Measurements from ENCODE around the gene DYNC1LI1.
"Not testable (repeated sequence)": the region's sequence is repeated elsewhere in the genome, so short reads cannot be mapped to it uniquely, and the experiment has no call there.

Gene DYNC1LI1

GRCh38 chr3:32578669-32579068, 8.0 kb upstream of the DYNC1LI1 start:
- not testable (repeated sequence) for DNase-seq

- DNase-seq = no peak
Measured at GRCh38 chr3:32577581-32578556, 7.2 kb upstream of the DYNC1LI1 start.

- no peak for DNase-seq
Measured at GRCh38 chr3:32577174-32577573, 6.5 kb upstream of the DYNC1LI1 start.

GRCh38 chr3:32575451-32576113, 4.9 kb upstream of the DYNC1LI1 start:
- DNase-seq = no peak

GRCh38 chr3:32571192-32571485, 481 bp upstream of the DYNC1LI1 start:
- DNase-seq = peak in 2 of 3 experiments; percentile 75 to 86

- peak; percentile 25 to 78 (median 34) for DNase-seq
Measured at GRCh38 chr3:32569540-32570420, 878 bp downstream of the DYNC1LI1 start.

- no peak for DNase-seq
Measured at GRCh38 chr3:32568953-32569352, 1.7 kb downstream of the DYNC1LI1 start.

- no peak for DNase-seq
Measured at GRCh38 chr3:32564195-32564594, 6.5 kb downstream of the DYNC1LI1 start.

GRCh38 chr3:32562640-32563039, 8.0 kb downstream of the DYNC1LI1 start:
- no peak for DNase-seq

DNA sequence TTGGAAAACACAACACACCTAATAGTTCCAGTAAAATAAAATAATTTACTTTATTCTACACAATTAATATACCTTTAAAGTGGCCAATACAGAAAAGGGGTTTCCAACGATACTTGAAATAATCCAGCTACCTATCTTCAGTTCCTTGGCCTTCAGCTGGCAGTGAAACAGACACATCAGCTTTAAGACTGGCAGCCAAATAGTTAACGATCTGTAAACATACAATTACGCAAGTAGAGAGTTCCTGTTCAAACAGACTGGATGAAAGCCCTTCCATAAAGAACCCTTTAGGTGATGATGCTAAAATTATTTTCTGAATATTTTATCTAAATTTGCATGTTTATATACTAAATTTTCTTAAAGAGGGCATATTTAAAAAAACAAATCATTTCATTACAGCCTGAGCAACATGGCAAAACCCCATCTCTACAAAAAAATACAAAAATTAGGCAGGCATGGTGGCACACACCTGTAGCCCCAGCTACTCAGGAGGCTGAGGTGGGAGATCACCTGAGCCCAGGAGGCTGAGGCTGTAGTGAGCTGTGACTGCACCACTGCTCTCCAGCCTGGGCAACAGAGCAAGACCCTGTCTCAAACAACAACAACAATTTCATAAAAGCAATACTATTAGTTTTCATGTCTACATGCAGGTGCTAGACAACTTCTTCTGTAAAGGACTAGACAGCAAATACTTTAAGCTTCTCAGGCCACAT, 12.9 kb downstream of the DYNC1LI1 start:
- peak in 1 of 3 experiments; percentile 69 for DNase-seq

DNA sequence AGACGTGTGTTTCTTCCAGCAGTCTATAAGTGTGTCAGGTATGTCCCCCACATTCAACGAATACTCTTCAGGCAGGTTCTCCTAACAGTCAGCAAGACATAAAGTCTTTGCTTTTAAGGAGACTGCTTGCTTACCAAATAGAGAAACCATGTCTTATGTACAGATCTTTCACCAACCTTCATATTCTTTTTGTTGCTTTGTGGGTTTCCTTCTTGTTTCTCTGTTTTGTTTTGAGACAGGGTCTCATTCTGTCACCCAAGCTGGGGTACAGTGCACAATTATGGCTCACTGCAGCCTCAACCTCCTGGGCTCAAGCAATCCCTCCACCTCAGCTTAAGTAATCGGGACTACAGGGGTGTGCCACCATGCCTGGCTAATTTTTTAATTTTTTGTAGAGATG, 14.3 kb downstream of the DYNC1LI1 start:
- no peak for DNase-seq

- no peak for DNase-seq
Measured at GRCh38 chr3:32553973-32554372, 16.7 kb downstream of the DYNC1LI1 start.

DNA sequence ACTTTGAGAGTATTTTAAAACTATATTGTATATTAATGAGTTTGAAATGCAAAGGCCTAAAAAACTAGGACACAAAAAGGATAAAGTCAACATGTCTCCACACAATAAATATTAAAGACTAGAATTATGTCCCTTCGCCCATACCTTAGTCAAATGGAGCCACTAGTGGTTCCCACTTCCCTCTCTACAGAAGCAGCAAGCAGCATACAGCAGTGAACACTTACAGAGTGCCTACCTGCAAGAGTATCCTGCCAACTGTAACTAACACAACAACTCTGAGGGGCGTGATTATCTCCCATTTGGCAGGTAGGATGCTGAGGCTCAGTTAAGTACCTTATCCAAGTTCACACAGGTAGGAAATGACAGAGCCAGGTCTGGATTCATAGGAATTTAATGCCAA, 17.2 kb downstream of the DYNC1LI1 start:
- no peak for DNase-seq

GRCh38 chr3:32552013-32552412, 18.6 kb downstream of the DYNC1LI1 start:
- DNase-seq = no peak

- DNase-seq = no peak
Measured at GRCh38 chr3:32551496-32551895, 19.2 kb downstream of the DYNC1LI1 start.

DNA sequence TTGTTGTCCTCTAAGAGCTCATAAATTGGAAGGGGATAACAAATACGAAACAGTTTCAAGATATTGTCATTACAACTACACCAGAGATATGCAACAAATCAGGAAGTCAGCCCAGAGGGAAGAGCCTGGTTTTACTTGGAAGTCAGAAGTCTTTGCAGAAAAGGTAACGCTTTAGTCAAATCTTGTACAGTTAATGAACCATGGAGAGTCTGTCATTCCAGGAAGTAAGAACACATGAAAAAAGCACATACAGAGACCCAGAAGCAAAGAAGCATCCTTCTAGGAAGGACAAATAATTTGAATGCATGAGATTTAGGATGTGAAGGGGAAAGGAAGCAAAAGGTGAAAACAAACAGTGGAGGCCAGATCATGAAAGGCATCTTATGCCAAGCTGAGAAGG, 19.6 kb downstream of the DYNC1LI1 start:
- no peak for DNase-seq

- DNase-seq = no peak
Measured at GRCh38 chr3:32545305-32545704, 25.4 kb downstream of the DYNC1LI1 start.

DNA sequence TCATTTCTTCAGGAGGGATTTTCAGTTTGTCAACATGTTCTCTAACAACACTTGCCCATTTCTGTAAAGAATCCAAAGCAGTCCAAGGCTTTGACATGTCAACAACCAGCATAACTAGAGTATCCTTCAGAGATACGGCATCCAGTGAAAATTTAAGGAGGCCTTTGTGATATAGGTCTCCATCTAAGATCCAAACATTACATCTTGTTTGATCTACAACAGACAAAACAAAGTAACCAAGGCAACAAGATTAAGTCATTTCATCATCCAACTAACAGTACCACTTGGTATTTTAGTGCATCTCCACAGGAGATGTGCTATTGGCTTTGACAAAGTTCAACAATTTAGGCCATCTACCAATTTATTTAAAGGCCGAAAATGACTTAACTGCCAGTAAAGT, 25.8 kb downstream of the DYNC1LI1 start:
- DNase-seq = no peak

- DNase-seq = no peak
Measured at GRCh38 chr3:32542807-32543206, 27.9 kb downstream of the DYNC1LI1 start.

- DNase-seq = no peak
Measured at GRCh38 chr3:32540899-32541298, 29.8 kb downstream of the DYNC1LI1 start.

DNA sequence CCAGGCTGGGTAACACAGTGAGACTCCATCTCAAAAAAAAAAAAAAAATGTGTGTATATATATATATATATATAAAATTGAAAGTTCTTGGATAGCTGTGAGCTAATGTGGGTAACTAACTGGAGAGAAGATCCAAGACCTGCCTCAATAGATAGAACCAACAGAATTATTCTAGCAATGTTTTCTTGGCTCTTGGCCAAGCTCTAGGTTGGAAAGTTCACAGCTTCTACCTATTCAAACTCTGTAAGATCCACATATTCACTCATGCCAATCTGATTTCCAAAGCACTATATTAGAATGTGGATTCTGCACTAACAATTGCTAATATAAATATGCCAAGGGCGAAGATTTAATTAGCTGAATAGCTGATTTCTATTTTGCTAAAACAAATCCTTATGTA, 38.2 kb downstream of the DYNC1LI1 start:
- no peak for DNase-seq

DNA sequence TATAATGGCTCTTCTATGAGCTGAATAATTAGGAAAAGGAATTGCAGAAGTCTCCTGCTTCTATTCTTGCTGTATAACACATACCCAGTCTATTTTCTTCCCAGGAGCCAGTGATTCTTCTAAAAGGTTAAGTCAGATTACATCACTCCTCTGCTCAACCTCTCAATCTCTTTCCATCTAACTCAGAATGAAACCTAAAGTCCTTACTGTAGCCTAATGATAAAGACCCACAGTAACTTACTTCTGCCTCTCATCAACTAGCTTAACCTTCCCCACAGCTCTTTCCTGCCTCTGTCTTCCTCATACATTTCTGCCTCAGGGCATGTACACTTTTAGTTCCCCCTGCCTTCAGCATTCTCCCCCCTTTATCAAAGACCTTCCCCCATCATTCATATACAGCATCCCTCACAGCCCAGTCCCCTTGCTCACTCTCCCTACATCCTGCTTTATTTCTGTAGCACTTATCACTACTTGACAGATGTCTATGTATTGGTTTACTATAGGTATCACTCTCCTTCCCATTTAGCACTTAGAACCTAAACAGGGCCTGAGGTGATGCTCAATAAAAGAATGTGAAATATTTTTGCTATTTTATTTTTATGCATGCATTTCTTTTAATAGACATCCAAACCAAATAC, 39.5 kb downstream of the DYNC1LI1 start:
- DNase-seq = no peak

Measured in NCI-H1417 (cell line).